Activated CD4-positive, CD25-positive, alpha-beta regulatory T cell treated with anti-CD3 and anti-CD28 coated beads, Interleukin-2, amount 50 U/mL, for 16 hours (primary cell): Measurements from ENCODE around the gene GNAT2.

ENCODE experiments used
- DNase-seq: peaks from one replicate; pipeline ENCODE4 v3.0.0-alpha.2; 2020; ENCODE audit warnings: low read depth, low spot score

The GNAT2 gene

GRCh38 chr1:109557520-109557919 is 61.9 kb downstream of the GNAT2 start:
- DNase-seq = no peak

GRCh38 chr1:109556563-109556962 is 62.9 kb downstream of the GNAT2 start:
- DNase-seq = no peak
